ENCODE results near the gene FAM234B. TPM values are rescaled to one million over a fixed set of nuclear protein-coding genes. Genes with fewer than 3 reads are reported as not detected.

Gene FAM234B
- polyA plus RNA-seq, 1 of the 3 experiments (the other 2 are of a cell fraction): 3.7 TPM

- H3F3A ChIP-seq (replicated peaks; ENCODE audit: insufficient read depth): no peaks in the 10 kb centered on the region
- no peaks in the 10 kb centered on the region for H3K9me2 ChIP-seq
- peaks cover 0 to 11% of the 10 kb centered on the region in 2 experiments for H3K36me3 ChIP-seq (replicated peaks in 1 of 2; ENCODE audit: control insufficient read depth in 1 of 2, insufficient read depth in 2 of 2, low read length in 1 of 2)
- POLR2A ChIA-PET: no interaction called here
- H3K9me3 ChIP-seq: no peaks in the 10 kb centered on the region
- no peaks in the 10 kb centered on the region for H3K27me3 ChIP-seq (ENCODE audit: insufficient read depth)
- H4K20me1 ChIP-seq (ENCODE audit: insufficient read depth): no peaks in the 10 kb centered on the region
- CTCF ChIA-PET: interaction anchor here (1.9 kb wide), 1 partner anchor 139 kb away, joined by 5 read pairs; no protein-coding TSS in a partner anchor
- H3K4me1 ChIP-seq (ENCODE audit: control insufficient read depth in 1 of 2, insufficient read depth in 2 of 2, low read depth in 1 of 2, low read length in 1 of 2): 0 out of 4 replicates have a peak, but pooled peaks cover 0 to 5% of the 10 kb centered on the region in 2 experiments
- H3K9ac ChIP-seq: no peak overlapping the region
- H3K4me2 ChIP-seq: no peak overlapping the region
- no peaks in the 10 kb centered on the region for H3K79me2 ChIP-seq (ENCODE audit: insufficient read depth)
- H3K27ac ChIP-seq (ENCODE audit: low read depth in 2 of 2, low read length in 1 of 2): no peak overlapping the region
- WGBS (ENCODE audit: low lambda C conversion rate): 72% methylated on average over 3 of the region's 3 CpGs
- no peak overlapping the region for H3K4me3 ChIP-seq (ENCODE audit: low read depth in 2 of 2, low read length in 1 of 2)
- no peak for DNase-seq
- TF ChIP-seq SMC3 (IDR thresholded peaks at IDR 0.05; ENCODE audit: low read depth, low read length): no peak
- TF ChIP-seq GATA2 (CRISPR knock-in tag; IDR thresholded peaks at IDR 0.05): no peak
- no peak overlapping the region for H2AFZ ChIP-seq (ENCODE audit: low read depth)
Observed at GRCh38 chr12:13073173-13073572, 29.0 kb downstream of the FAM234B start.

GRCh38 chr12:13074396-13075117 lies 30.4 kb downstream of the FAM234B start:
- ChIA-PET POLR2A (no interaction called here), CTCF (interaction anchor here (1.9 kb wide), 1 partner anchor 137 kb away, joined by 5 read pairs; no protein-coding TSS in a partner anchor)
- H4K20me1 ChIP-seq (ENCODE audit: insufficient read depth): no peaks in the 10 kb centered on the region
- H3K4me3 ChIP-seq (ENCODE audit: low read depth in 2 of 2, low read length in 1 of 2): no peak overlapping the region
- H3K9me2 ChIP-seq: no peaks in the 10 kb centered on the region
- H3K27ac ChIP-seq (ENCODE audit: low read depth in 2 of 2, low read length in 1 of 2): no peak overlapping the region
- H3K9me3 ChIP-seq: no peaks in the 10 kb centered on the region
- no peak overlapping the region for H3K9ac ChIP-seq
- H3F3A ChIP-seq (replicated peaks; ENCODE audit: insufficient read depth): no peaks in the 10 kb centered on the region
- WGBS (ENCODE audit: low lambda C conversion rate): 82% methylated on average over 2 of the region's 3 CpGs
- H3K4me2 ChIP-seq: no peak overlapping the region
- peaks cover 0 to 5% of the 10 kb centered on the region in 2 experiments for H3K36me3 ChIP-seq (replicated peaks in 1 of 2; ENCODE audit: control insufficient read depth in 1 of 2, insufficient read depth in 2 of 2, low read length in 1 of 2)
- no peak overlapping the region for H2AFZ ChIP-seq (ENCODE audit: low read depth)
- H3K27me3 ChIP-seq (ENCODE audit: insufficient read depth): no peaks in the 10 kb centered on the region
- no peak for TF ChIP-seq CTCF (IDR thresholded peaks at IDR 0.05)
- TF ChIP-seq TEAD4 (IDR thresholded peaks at IDR 0.05; ENCODE audit: borderline replicate concordance, insufficient read depth): no peak
- TF ChIP-seq FOSL2 (IDR thresholded peaks at IDR 0.05; ENCODE audit: borderline replicate concordance, low read depth): peak; percentile 38; the same call in 1 of the 2 replicates
- 0 out of 4 replicates have a peak, but pooled peaks cover 0 to 5% of the 10 kb centered on the region in 2 experiments for H3K4me1 ChIP-seq (ENCODE audit: control insufficient read depth in 1 of 2, insufficient read depth in 2 of 2, low read depth in 1 of 2, low read length in 1 of 2)
- no peaks in the 10 kb centered on the region for H3K79me2 ChIP-seq (ENCODE audit: insufficient read depth)
- no peak for DNase-seq

- Histone ChIP-seq H3K9ac (no peak overlapping the region), H3K4me2 (no peak overlapping the region), H3F3A (replicated peaks; ENCODE audit: insufficient read depth) (no peaks in the 10 kb centered on the region), H3K9me2 (no peaks in the 10 kb centered on the region), H3K79me2 (ENCODE audit: insufficient read depth) (no peaks in the 10 kb centered on the region), H4K20me1 (ENCODE audit: insufficient read depth) (no peaks in the 10 kb centered on the region), H3K9me3 (no peaks in the 10 kb centered on the region), H3K36me3 (replicated peaks in 1 of 2; ENCODE audit: control insufficient read depth in 1 of 2, insufficient read depth in 2 of 2, low read length in 1 of 2) (peaks cover 0 to 5% of the 10 kb centered on the region in 2 experiments), H3K27me3 (ENCODE audit: insufficient read depth) (no peaks in the 10 kb centered on the region), H3K27ac (ENCODE audit: low read depth in 2 of 2, low read length in 1 of 2) (no peak overlapping the region), H3K4me1 (ENCODE audit: control insufficient read depth in 1 of 2, insufficient read depth in 2 of 2, low read depth in 1 of 2, low read length in 1 of 2) (0 out of 4 replicates have a peak, but pooled peaks cover 0 to 5% of the 10 kb centered on the region in 2 experiments), H3K4me3 (ENCODE audit: low read depth in 2 of 2, low read length in 1 of 2) (no peak overlapping the region), H2AFZ (ENCODE audit: low read depth) (no peak overlapping the region)
- TF ChIP-seq RXRA (IDR thresholded peaks at IDR 0.05; ENCODE audit: borderline replicate concordance, low read depth): no peak
- TF ChIP-seq GATA2 (CRISPR knock-in tag; IDR thresholded peaks at IDR 0.05): no peak
- TF ChIP-seq RFX5 (IDR thresholded peaks at IDR 0.05; ENCODE audit: low read length): no peak
- TF ChIP-seq FOSL2 (IDR thresholded peaks at IDR 0.05; ENCODE audit: borderline replicate concordance, low read depth): no peak
- TF ChIP-seq NFIC (IDR thresholded peaks at IDR 0.05; ENCODE audit: borderline replicate concordance): no peak
- no peak for TF ChIP-seq RCOR1 (IDR thresholded peaks at IDR 0.05; ENCODE audit: low read length)
- no peak for TF ChIP-seq MEF2A (IDR thresholded peaks at IDR 0.05; ENCODE audit: borderline replicate concordance, low read depth)
- no peak for TF ChIP-seq RAD21 (IDR thresholded peaks at IDR 0.05; ENCODE audit: low read length)
- TF ChIP-seq USF1 (IDR thresholded peaks at IDR 0.05; ENCODE audit: borderline replicate concordance, low read depth): no peak
- TF ChIP-seq ELF1 (IDR thresholded peaks at IDR 0.05): no peak
- CTCF ChIA-PET: interaction anchor here (0.7 kb wide), 1 partner anchor 137 kb away, joined by 3 read pairs; no protein-coding TSS in a partner anchor
- POLR2A ChIA-PET: no interaction called here
- DNase-seq: no peak
Observed at GRCh38 chr12:13075118-13075480, 30.9 kb downstream of the FAM234B start.

All from SK-N-SH (cell line).